DMS79 (cell line): ENCODE data around the gene TBKBP1.
A peak's percentile ranks its signal among the peaks of the same experiment; 100 is the strongest.

Experiments
- DNase-seq: peaks from one replicate; lab custom pipeline; 2025; lab: John Stamatoyannopoulos, UW

TBKBP1 gene

DNA sequence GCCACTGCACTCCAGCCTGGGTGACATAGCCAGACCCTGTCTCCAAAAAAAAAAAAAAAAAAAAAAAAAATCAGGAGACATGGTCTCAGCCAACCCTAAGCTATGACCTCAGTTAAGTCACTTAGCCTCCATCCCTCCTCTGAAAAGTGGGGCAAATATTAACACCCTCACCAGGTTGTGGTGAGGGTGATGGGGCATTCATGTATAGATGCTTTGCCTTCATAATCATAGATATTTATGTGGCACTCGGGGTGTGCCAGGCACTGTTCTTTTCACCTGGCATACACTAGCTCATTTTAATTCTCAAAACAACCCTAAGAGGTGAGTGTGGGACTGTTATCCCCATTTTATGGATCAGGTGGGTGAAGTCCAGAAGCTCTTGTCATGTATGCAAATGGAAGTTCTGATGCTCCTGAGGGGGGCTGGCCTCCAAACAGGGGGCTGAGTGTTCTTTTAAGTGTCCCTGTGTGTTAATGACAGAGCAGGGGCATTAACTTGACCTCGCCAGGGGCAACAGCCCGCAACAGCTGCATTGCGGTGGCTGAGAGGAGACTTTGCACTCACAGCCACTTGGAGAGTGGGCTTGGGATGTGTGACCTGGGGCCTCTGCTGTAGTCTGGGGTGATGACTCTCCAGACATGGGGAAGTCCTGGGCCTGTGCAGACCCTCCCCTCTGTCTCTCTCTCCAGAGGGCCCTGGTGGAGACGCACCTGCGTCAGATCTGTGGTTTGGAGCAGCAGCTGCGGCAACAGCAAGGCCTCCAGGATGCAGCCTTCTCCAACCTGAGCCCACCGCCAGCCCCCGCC lies 4.1 kb downstream of the TBKBP1 start:
- DNase-seq: no peak

DNA sequence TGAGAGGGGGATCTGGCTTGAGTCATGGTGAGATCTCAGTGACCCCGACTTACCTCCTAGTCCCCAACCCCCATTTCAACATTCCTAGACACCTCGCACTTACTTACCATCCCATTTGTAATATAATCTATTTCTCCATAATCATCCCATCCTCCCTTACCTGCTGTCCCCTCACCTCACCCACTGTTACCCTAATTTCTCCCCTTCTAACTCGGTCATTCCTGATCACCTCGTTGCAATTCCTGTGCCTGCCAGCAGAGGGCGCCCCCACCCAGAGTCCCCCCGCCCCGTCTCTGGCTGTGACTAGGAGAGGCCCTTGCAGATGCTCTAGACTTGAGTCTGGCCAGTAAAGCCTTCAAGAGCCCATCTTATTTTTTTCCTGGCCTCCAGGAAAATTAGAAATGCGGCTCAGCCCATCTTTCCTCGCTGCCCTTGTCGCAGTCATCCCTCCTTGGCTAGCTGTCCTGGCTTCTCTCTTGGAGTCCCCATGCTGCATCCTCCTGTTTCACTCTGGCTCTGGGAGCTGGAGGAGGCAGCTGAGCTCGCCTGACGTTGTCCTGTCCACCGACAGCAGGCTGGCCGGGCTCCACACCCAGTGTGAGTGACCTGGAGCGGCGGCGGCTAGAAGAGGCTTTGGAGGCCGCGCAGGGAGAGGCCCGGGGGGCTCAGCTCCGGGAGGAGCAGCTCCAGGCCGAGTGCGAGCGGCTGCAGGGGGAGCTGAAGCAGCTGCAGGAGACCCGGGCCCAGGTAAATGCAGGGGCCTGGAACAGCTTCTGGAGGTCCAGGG lies 5.0 kb downstream of the TBKBP1 start:
- DNase-seq: peak; percentile 19

DNA sequence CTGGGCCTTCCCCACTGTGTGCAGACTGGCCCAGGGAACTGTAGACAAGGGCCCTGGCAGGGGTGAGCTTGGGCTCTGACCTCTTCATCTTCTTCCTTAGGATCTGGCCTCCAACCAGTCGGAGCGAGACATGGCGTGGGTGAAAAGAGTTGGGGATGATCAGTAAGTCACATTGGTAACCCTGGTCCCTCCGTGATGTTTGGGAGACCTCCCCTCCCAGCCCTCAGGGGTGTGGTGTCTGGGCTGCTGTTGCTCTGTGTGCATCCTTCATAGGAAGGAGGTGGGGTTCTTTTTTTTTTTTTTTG lies 5.5 kb downstream of the TBKBP1 start:
- no peak for DNase-seq

- no peak for DNase-seq
These were observed 6.8 kb downstream of the TBKBP1 start for GRCh38 chr17:47700471-47701449.

DNA sequence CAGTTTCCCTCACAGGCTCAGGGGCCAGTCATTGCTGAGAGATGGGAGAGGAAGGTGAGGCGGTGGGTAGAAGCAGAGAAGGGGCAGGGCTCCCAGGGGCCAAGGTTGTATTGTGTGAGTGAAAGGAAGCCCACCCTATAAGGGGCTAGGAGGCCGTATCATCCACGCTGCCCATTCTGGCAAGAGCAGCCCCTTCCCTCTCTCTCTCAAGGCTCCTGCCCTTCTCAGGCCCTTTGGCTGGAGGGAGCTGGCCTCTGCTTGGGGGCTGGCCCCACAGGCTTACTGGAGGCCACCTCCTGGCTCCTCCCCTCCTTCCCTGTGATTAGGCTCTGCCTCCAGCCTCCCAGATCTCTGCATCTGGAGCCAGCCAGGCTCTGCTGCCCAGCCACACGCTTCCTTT lies 7.6 kb downstream of the TBKBP1 start:
- no peak for DNase-seq

DNA sequence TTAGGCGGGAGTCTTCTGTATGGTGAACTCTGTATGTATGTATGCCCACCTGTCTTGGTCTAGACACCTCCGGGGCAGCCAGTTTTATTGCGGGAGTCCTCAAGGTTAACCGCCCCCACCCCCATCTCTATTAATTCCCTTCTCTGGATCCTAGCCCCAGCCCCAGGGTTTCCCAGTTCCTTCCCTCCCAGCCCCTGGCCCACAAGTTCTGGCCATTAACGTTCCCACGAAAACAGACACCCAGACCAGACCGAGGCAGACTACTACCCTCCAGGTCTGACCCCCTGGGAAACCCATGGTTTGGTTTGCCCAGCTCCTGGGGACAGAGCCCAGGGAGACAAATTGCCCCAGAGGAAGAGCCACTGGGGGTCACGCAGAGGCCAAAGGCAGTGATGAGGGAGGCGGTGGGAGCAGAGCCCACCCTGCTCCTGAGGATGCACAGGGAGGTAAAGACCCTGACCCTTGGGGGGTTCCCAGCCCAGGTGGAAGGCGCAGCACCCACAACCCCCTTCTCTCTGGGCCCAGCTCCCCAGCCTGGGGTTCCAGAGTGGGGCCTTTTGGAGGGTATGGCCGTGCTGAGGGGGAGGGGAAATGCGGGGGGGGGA lies 8.5 kb downstream of the TBKBP1 start:
- no peak for DNase-seq

DNA sequence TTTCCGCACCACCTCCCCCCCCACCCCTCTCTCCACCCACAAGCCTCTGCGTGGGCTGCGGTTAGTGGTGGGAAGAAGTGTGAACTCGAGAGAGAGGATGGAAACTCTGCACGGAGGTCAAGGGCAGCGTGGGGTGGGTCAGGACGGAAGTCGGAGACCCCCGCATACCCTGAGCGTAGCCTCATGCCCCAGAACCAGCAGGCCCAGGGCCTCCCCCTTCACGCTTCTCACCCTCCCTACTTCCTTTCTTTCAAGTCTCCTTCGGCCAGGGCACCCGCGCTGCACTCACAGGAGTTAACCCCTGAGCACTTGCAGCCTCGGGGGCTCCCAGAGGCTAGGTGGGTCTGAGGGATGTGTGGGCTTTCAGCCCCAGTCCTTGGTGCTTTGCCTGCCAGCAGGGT lies 9.2 kb downstream of the TBKBP1 start:
- DNase-seq: no peak

DNA sequence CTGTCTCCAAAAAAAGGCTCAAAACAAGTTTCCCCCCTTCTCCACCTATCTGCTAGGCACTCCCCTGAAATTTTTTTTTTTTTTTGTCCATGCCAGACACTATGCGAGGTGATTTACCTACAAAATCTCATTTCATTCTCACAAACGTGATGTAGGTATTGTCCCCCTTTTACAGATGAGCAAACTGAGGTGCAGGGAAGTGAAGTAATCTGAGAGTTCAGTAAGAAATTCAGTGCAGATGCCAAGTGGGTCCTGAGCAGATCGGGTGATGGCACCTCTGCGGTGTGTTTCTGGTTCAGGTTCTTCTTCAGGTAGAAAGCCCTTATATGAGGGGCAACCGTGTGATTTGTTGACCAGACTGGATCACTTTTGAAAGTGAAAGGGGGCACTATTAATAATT lies 9.7 kb downstream of the TBKBP1 start:
- no peak for DNase-seq

DNA sequence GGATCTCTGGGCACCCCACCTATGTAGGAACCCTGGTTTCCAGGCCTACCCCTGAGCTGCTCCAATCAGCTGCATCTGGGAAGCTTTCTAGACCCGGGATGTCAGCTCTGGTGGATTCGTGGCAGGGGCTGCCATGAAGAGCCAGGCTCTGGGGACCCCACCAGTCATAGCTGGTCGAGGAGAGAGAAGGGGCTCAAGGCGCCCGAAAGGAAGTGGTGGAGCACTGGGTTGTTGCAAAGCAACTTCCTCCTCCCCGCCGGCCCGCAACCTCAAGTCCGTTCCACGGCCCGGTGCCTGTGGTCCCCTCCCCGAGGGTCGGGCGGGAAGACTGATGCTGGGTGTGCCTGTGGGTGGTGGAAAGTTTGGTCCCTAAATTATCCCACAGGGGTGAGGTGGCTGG lies 10.2 kb downstream of the TBKBP1 start:
- no peak for DNase-seq

- DNase-seq: no peak
These were observed 10.8 kb downstream of the TBKBP1 start for GRCh38 chr17:47704736-47705135.

DNA sequence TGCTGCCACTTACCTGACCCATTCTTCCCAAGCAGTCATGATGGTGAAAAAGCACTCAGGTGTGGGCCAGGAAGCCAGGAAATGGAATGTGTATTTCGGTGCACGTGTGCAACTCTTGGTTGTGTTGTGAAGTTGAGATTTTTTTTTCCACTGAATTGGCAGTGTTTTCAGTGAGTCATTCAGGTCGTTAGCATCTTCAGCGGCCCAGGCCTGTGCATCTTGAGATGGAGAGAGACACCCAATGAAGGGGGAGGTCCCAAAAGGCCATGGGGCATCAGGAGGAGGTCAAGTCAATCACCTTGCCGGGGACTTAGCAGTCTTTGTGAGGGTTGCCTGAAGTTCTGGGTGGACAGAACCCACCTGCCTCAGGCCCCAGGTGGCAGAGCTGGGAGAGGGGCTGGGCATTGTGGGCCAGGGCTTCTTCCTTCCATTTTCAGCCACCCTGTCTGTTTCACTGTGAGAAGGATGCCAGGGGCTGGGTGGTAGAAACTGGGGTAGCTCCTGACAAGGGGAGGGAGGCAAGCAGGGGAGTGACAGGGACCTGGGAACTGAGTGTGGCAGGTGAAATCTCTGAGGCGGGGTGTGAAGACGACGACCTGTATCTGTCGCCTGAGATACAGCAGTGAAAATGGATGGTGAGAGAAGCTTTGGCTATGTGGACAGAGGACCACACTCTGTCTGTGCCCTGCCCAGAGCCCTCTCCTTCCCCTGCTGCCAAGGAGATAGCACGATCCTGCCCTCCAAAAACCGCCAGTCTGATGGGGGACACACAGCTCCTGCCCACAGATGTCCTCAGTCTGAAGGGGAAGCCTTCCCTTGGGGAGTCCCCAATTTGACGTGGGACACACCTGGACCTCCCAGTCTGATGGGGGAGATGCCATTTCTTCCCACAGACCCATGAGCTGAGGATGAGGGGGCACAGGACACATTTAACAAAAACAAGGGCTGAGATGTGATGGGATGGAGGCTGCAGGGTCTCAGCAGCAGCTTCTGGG lies 11.9 kb downstream of the TBKBP1 start:
- no peak for DNase-seq

GRCh38 chr17:47707056-47707804 lies 13.3 kb downstream of the TBKBP1 start:
- DNase-seq: no peak

- no peak for DNase-seq
These were observed 13.9 kb downstream of the TBKBP1 start for GRCh38 chr17:47707884-47708283.

DNA sequence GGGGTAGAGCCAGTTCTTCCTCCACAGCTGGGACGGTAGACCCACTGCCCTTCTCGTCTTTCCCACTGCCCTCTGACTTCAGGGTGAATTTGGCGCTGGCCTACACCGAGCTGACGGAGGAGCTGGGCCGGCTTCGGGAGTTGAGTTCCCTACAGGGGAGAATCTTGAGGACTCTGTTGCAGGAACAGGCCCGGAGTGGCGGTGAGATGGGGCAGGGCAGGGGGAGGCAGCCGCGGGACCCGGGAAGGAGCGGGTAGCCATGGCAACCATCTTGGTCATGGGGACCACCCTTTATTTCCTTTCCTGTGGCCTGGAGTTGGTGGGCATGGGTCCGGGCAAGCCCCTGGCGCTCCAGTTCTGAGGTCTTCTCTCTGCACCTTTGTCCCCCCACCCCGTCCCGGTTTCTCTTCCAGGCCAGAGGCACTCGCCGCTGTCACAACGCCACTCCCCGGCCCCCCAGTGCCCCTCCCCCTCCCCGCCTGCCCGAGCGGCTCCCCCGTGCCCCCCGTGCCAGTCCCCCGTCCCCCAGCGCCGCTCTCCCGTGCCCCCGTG lies 14.4 kb downstream of the TBKBP1 start:
- no peak for DNase-seq

DNA sequence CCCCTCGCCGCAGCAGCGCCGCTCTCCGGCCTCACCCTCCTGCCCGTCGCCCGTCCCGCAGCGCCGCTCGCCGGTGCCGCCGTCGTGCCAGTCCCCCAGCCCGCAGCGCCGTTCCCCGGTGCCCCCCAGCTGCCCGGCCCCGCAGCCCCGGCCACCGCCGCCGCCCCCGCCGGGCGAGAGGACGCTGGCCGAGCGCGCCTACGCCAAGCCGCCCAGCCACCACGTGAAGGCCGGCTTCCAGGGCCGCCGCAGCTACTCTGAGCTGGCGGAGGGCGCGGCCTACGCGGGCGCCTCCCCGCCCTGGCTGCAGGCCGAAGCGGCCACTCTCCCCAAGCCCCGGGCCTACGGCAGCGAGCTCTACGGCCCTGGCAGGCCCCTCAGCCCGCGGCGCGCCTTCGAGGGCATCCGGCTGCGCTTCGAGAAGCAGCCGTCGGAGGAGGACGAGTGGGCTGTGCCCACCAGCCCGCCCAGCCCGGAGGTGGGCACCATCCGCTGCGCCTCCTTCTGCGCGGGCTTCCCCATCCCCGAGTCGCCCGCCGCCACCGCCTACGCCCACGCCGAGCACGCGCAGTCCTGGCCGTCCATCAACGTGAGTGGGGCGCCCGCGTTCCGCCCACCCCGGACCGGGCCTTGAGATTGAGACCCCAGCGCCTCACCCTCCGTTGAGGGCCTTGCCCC lies 15.0 kb downstream of the TBKBP1 start:
- DNase-seq: no peak

GRCh38 chr17:47709594-47709993 lies 15.6 kb downstream of the TBKBP1 start:
- no peak for DNase-seq

GRCh38 chr17:47711366-47712099 lies 17.6 kb downstream of the TBKBP1 start:
- DNase-seq: no peak

DNA sequence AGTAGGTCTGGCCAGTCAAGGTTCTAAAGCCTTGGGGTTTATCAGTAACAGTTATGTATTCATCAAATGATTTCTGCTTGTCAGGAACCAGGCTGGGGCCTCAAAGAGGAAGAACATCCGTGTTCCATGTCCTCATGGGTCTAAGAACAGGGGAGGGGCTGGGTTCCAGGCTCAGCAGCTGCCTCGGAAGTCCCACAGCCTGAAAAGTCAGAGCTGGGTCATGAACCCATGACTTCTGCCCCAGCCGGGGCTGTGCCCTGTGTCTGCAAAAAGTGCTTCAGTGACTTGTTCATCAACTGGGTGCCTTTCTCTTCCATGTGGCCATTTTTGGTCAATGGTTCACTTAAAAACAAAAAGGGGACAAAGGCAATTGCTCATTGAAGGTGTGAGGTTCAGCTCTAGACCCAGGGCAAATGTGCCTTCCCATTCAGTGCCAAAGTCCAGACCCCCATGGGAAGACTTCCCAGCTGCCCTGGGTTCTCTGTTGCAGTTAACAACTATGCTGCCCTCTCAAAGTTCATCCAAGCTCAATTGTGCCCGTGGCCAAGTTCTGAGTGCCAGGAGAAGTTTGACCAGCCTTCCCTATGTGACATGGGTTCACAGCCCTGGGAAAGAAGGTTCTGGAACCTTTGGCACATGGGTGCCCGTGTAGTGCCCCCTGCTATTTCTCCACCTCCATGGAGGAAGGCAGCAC lies 18.5 kb downstream of the TBKBP1 start:
- no peak for DNase-seq
